HCT116 (cell line): ENCODE measurements around the gene STOML3. TPM values are rescaled to one million over a fixed set of nuclear protein-coding genes. Genes with fewer than 3 reads are reported as not detected.

Experiments
- ATAC-seq: fragments of 200-7000 bp; cut with Tn5 transposase; 2 replicates; pipeline ENCODE4 v1.9.1; 2020; ENCODE audit warnings: mild to moderate bottlenecking, moderate library complexity
- BruUV-seq: library from RNA; stranded (reverse); fragments of 400-500 nt; replicated peaks from 2 replicates; lab custom pipeline; 2021; lab: Mats Ljungman, UMichigan
- CTCF ChIA-PET: fragments of 300-600 bp; sonication (Branson Sonifier 250); formaldehyde crosslinking; loops from one replicate; lab custom pipeline; 2021; ENCODE audit warnings: antibody characterized with exemption; lab: Charles Lee
- POLR2A ChIA-PET: fragments of 300-600, 350-600 bp; sonication (Branson Sonifier 250); formaldehyde crosslinking; loops from one replicate; lab custom pipeline; 2021; ENCODE audit warnings: antibody characterized with exemption; lab: Charles Lee
- RAD21 ChIA-PET, 2 experiments: fragments of 300-600 bp; sonication (Branson Sonifier 250); formaldehyde crosslinking; loops; one replicate each; lab custom pipeline; 2023; ENCODE audit warnings: low total read pairs in 2 of 2; ENCODE audit not compliant: uncharacterized antibody in 2 of 2, unreplicated experiment in 2 of 2, low non-redundant PET in 1 of 2; lab: Charles Lee
- DNase-seq: peaks from one replicate; pipeline ENCODE4 v3.0.0-alpha.2; 2010; ENCODE audit warnings: low read depth, low spot score
- H2AFZ ChIP-seq: fragments of 200-600 bp; shearing (Covaris generic), sonication (generic); 2 replicates; pipeline ENCODE4 v1.6.1; 2017; ENCODE audit warnings: low read depth, mixed run types, mixed read lengths, antibody characterized with exemption, low read length; ENCODE audit not compliant: poor library complexity, severe bottlenecking
- H3K27ac ChIP-seq: 2 replicates; pipeline ENCODE4 v1.5.1; 2012; ENCODE audit warnings: low read depth, low read length
- H3K27me3 ChIP-seq: fragments of 200-600 bp; sonication (generic); 2 replicates; pipeline ENCODE4 v1.6.1; 2016; ENCODE audit warnings: mixed run types, low read length, mixed read lengths; ENCODE audit not compliant: insufficient read depth
- H3K36me3 ChIP-seq, 2 experiments: fragments of 200-500 bp in 1 of 2; fragments of 200-600 bp in 1 of 2; sonication (Bioruptor generic) in 1 of 2; sonication (generic) in 1 of 2; 2 replicates each; pipeline versions ENCODE4 v1.5.1 to v1.6.1; 2014 to 2016; ENCODE audit warnings: low read length in 2 of 2, inconsistent platforms in 1 of 2, mixed read lengths in 1 of 2, mixed run types in 1 of 2; ENCODE audit not compliant: insufficient read depth in 2 of 2, control insufficient read depth in 1 of 2
- H3K4me1 ChIP-seq, 2 experiments: fragments of 200-600 bp in 1 of 2; sonication (generic) in 1 of 2; 2 replicates each; pipeline versions ENCODE4 v1.5.1 to v1.6.1; 2012 to 2017; ENCODE audit warnings: low read length in 2 of 2, inconsistent platforms in 1 of 2, mild to moderate bottlenecking in 1 of 2, mixed read lengths in 1 of 2, mixed run types in 1 of 2, moderate library complexity in 1 of 2; ENCODE audit not compliant: insufficient read depth in 2 of 2, control insufficient read depth in 1 of 2
- H3K4me2 ChIP-seq: fragments of 200-600 bp; sonication (generic); 2 replicates; pipeline ENCODE4 v1.6.1; 2017; ENCODE audit warnings: mixed run types, low read length, mixed read lengths
- H3K4me3 ChIP-seq, 2 experiments: fragments of 200-600 bp in 1 of 2; sonication (generic) in 1 of 2; replicated peaks in 1 of 2; 2 replicates each; pipeline ENCODE4 v1.5.1; 2011 to 2016; ENCODE audit warnings: low read length in 2 of 2, control low read depth in 1 of 2, low read depth in 1 of 2, mild to moderate bottlenecking in 1 of 2, mixed read lengths in 1 of 2, mixed run types in 1 of 2
- H3K79me2 ChIP-seq: fragments of 200-600 bp; sonication (generic); 2 replicates; pipeline ENCODE4 v1.6.1; 2017; ENCODE audit warnings: mild to moderate bottlenecking, mixed run types, low read length, moderate library complexity, mixed read lengths; ENCODE audit not compliant: insufficient read depth
- H3K9ac ChIP-seq: fragments of 200-600 bp; sonication (generic); 2 replicates; pipeline ENCODE4 v1.6.1; 2016; ENCODE audit warnings: low read length, mixed read lengths
- H3K9me2 ChIP-seq: fragments of 200-600 bp; sonication (generic), shearing (Covaris generic); 2 replicates; pipeline ENCODE4 v1.6.1; 2017; ENCODE audit warnings: mixed run types, mild to moderate bottlenecking, moderate library complexity; ENCODE audit not compliant: insufficient read depth
- H3K9me3 ChIP-seq, 2 experiments: fragments of 200-500 bp in 1 of 2; fragments of 200-600 bp in 1 of 2; sonication (Bioruptor generic) in 1 of 2; sonication (generic) in 1 of 2; 2 replicates each; pipeline ENCODE4 v1.6.1; 2014 to 2017; ENCODE audit warnings: low read length in 2 of 2, mixed read lengths in 2 of 2, inconsistent platforms in 1 of 2, low read depth in 1 of 2, mild to moderate bottlenecking in 1 of 2, mixed run types in 1 of 2, moderate library complexity in 1 of 2; ENCODE audit not compliant: control insufficient read depth in 1 of 2, insufficient read depth in 1 of 2
- H4K20me1 ChIP-seq: fragments of 200-600 bp; sonication (generic), shearing (Covaris generic); 2 replicates; pipeline ENCODE4 v1.6.1; 2017; ENCODE audit warnings: mixed run types, mild to moderate bottlenecking, moderate library complexity; ENCODE audit not compliant: insufficient read depth
- CBX3 ChIP-seq: IDR thresholded peaks from 2 replicates; pipeline ENCODE4 v1.6.1; 2012; ENCODE audit warnings: low read depth
- CEBPB ChIP-seq: IDR thresholded peaks from 2 replicates; pipeline ENCODE4 v1.6.1; 2012; ENCODE audit warnings: low read depth
- CTCF ChIP-seq, 3 experiments: fragments of 200-600 bp in 1 of 3; sonication (generic) in 1 of 3; IDR thresholded peaks in 2 of 3; conservative IDR thresholded peaks in 1 of 3; 2 replicates each; pipeline ENCODE4 v1.5.1; 2012 to 2017; ENCODE audit warnings: low read depth in 2 of 3, low read length in 2 of 3, antibody characterized with exemption in 1 of 3, borderline replicate concordance in 1 of 3, control low read depth in 1 of 3, mild to moderate bottlenecking in 1 of 3, mixed read lengths in 1 of 3, mixed run types in 1 of 3, moderate library complexity in 1 of 3; ENCODE audit not compliant: insufficient read depth in 1 of 3
- ELF1 ChIP-seq: IDR thresholded peaks from 2 replicates; pipeline ENCODE4 v1.6.1; 2012; ENCODE audit warnings: low read depth, borderline replicate concordance
- JUND ChIP-seq: IDR thresholded peaks from 2 replicates; pipeline ENCODE4 v1.6.1; 2012
- POLR2A ChIP-seq: IDR thresholded peaks from 2 replicates; pipeline ENCODE4 v1.7.0; 2011; ENCODE audit warnings: borderline replicate concordance; ENCODE audit not compliant: insufficient read depth, insufficient read length; ENCODE audit errors: extremely low read depth
- POLR2AphosphoS5 ChIP-seq: IDR thresholded peaks from 2 replicates; pipeline ENCODE4 v1.6.1; 2011; ENCODE audit warnings: mild to moderate bottlenecking, low read depth, low read length, moderate library complexity
- REST ChIP-seq: IDR thresholded peaks from 2 replicates; pipeline ENCODE4 v1.6.1; 2012; ENCODE audit warnings: low read depth
- SIN3A ChIP-seq: IDR thresholded peaks from 2 replicates; pipeline ENCODE4 v1.6.1; 2012; ENCODE audit warnings: low read depth
- SP1 ChIP-seq: IDR thresholded peaks from 2 replicates; pipeline ENCODE4 v1.6.1; 2012; ENCODE audit warnings: low read depth
- ZFX ChIP-seq: fragments of 450-650 bp; IDR thresholded peaks from 2 replicates; pipeline ENCODE4 v1.6.1; 2017
- ZNF274 ChIP-seq: fragments of 200-500 bp; sonication (Bioruptor generic); IDR thresholded peaks from 2 replicates; pipeline ENCODE4 v1.6.1; 2014; ENCODE audit warnings: mild to moderate bottlenecking, low read depth, low read length, inconsistent platforms
- intact Hi-C: fragments of 100-400 bp; cut with micrococcal nuclease; formaldehyde crosslinking; loops from 2 replicates; pipeline ENCODE4 v1.10.0; 2022
- total RNA-seq: library from RNA; stranded (reverse); gene quantifications from one replicate; pipeline ENCODE4 v1.2.1, GENCODE V29; 2021; ENCODE audit not compliant: unreplicated experiment

Gene STOML3
- total RNA-seq, 1 experiment from 2014 or later = not detected

- H3K4me1 ChIP-seq = no peaks in the 10 kb centered on the region
- intact Hi-C loops = no loop called here
- BruUV-seq = no TSS peak
- H3K27me3 ChIP-seq = no peaks in the 10 kb centered on the region
- ChIA-PET CTCF (no interaction called here), RAD21 (no interaction called here)
- H3K79me2 ChIP-seq = no peaks in the 10 kb centered on the region
- DNase-seq = no peak
- no peak overlapping the region for H3K4me3 ChIP-seq
- TF ChIP-seq CTCF (IDR thresholded peaks at IDR 0.05 in 2 of 3, conservative IDR thresholded peaks at IDR 0.05 in 1 of 3; ENCODE audit: borderline replicate concordance in 1 of 3, insufficient read depth in 1 of 3, low read depth in 2 of 3, low read length in 2 of 3) = no peak
- TF ChIP-seq JUND = no peak
- TF ChIP-seq, all 23 proteins: peak for 0
- Histone ChIP-seq H4K20me1 (no peaks in the 10 kb centered on the region), H3K9me2 (no peaks in the 10 kb centered on the region), H3K9me3 (no peaks in the 10 kb centered on the region), H2AFZ (no peak overlapping the region), H3K9ac (no peak overlapping the region), H3K4me2 (no peak overlapping the region), H3K27ac (no peak overlapping the region), H3K36me3 (peaks cover 14 to 38% of the 10 kb centered on the region in 2 experiments)
- ATAC-seq = no peak
- POLR2A ChIA-PET = no interaction called here
Observed at GRCh38 chr13:39025433-39025839, 34.8 kb upstream of the STOML3 start.

GRCh38 chr13:39023761-39024160, 33.1 kb upstream of the STOML3 start:
- H3K79me2 ChIP-seq = no peaks in the 10 kb centered on the region
- no peak overlapping the region for H3K27ac ChIP-seq
- no peaks in the 10 kb centered on the region for H4K20me1 ChIP-seq
- ATAC-seq (no peak), DNase-seq (no peak)
- no peak overlapping the region for H3K4me3 ChIP-seq
- H3K27me3 ChIP-seq = no peaks in the 10 kb centered on the region
- no TSS peak for BruUV-seq
- peaks cover 14 to 38% of the 10 kb centered on the region in 2 experiments for H3K36me3 ChIP-seq
- ChIA-PET RAD21 (no interaction called here), POLR2A (no interaction called here), CTCF (no interaction called here)
- no peak overlapping the region for H3K4me2 ChIP-seq
- intact Hi-C loops = no loop called here
- H3K4me1 ChIP-seq = no peaks in the 10 kb centered on the region
- no peak overlapping the region for H3K9ac ChIP-seq
- no peaks in the 10 kb centered on the region for H3K9me3 ChIP-seq
- TF ChIP-seq ZNF274 = no peak
- TF ChIP-seq ZFX = no peak
- no peak for TF ChIP-seq POLR2AphosphoS5
- TF ChIP-seq CBX3 = no peak
- TF ChIP-seq ELF1 = no peak
- no peak for TF ChIP-seq POLR2A
- no peak for TF ChIP-seq SP1
- no peak for TF ChIP-seq REST
- TF ChIP-seq CEBPB = no peak
- TF ChIP-seq SIN3A = no peak
- no peak overlapping the region for H2AFZ ChIP-seq
- H3K9me2 ChIP-seq = no peaks in the 10 kb centered on the region
